Sigmoid colon (tissue), 3 donors: ENCODE measurements around the gene PSMB7.

Experiments used
- CTCF ChIP-seq, 4 experiments: fragments of 450-650 bp in 3 of 4; fragments of 200-600 bp in 1 of 4; IDR thresholded peaks; one replicate each; pipeline ENCODE4 v1.5.1; 2016 to 2019; ENCODE audit warnings: antibody characterized with exemption in 4 of 4, mild to moderate bottlenecking in 3 of 4, moderate library complexity in 2 of 4
- POLR2A ChIP-seq, 2 donors: fragments of 450-650 bp; IDR thresholded peaks; one replicate each; pipeline ENCODE4 v1.6.1; 2016; ENCODE audit warnings: antibody characterized with exemption in 2 of 2, mild to moderate bottlenecking in 2 of 2, moderate library complexity in 2 of 2

GRCh38 chr9:124311283-124311682 lies 104.0 kb downstream of the PSMB7 start:
- TF ChIP-seq CTCF (IDR thresholded peaks at IDR 0.05): no peak
- no peak for TF ChIP-seq POLR2A (IDR thresholded peaks at IDR 0.05)
